ENCODE data around the gene CBLB.

DNA sequence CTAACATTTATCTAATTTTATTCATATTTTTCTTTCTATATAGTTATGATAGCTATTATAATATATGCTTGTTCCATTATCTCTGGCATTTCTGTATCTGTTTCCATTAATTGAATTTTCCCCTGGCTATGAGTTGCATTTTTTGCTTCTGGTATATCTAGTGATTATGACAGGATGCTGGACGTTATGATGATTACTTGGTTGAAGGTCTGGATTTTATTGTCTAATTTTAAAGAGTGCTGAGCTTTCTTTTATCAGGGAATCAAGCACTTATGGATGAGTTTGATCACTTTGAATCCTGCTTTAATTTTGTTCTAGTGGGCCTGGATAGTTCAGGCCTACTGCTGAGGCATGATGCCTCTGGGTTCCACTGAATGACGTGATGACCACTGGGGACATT, 229.7 kb downstream of the CBLB start:
- TF ChIP-seq, protein P1, sequence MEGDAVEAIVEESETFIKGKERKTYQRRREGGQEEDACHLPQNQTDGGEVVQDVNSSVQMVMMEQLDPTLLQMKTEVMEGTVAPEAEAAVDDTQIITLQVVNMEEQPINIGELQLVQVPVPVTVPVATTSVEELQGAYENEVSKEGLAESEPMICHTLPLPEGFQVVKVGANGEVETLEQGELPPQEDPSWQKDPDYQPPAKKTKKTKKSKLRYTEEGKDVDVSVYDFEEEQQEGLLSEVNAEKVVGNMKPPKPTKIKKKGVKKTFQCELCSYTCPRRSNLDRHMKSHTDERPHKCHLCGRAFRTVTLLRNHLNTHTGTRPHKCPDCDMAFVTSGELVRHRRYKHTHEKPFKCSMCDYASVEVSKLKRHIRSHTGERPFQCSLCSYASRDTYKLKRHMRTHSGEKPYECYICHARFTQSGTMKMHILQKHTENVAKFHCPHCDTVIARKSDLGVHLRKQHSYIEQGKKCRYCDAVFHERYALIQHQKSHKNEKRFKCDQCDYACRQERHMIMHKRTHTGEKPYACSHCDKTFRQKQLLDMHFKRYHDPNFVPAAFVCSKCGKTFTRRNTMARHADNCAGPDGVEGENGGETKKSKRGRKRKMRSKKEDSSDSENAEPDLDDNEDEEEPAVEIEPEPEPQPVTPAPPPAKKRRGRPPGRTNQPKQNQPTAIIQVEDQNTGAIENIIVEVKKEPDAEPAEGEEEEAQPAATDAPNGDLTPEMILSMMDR (conservative IDR thresholded peaks at IDR 0.05; ENCODE audit: low read depth, low read length), result no peak
- TF ChIP-seq EZH2 (IDR thresholded peaks at IDR 0.05; ENCODE audit: low read length, unreplicated experiment) (no peak), EZH2phosphoT487 (IDR thresholded peaks at IDR 0.05; ENCODE audit: borderline replicate concordance, low read length) (no peak)

Data from PC-3 (cell line).